K562 (cell line): ENCODE results near the gene ANO1. TPM values are rescaled to one million over a fixed set of nuclear protein-coding genes. Genes with fewer than 3 reads are reported as not detected.
A peak's percentile ranks its signal among the peaks of the same experiment; 100 is the strongest.

Experiments
- ATAC-seq: fragments of 200-7000 bp; cut with Tn5 transposase; 3 replicates; pipeline ENCODE4 v1.9.1; 2020; ENCODE audit warnings: moderate library complexity
- BruUV-seq: library from RNA; stranded (reverse); fragments of 400-500 nt; replicated peaks from 2 replicates; lab custom pipeline; 2021; lab: Mats Ljungman, UMichigan
- CTCF ChIA-PET: fragments of 300-600 bp; formaldehyde crosslinking; extraction: SDS; loops from one replicate; lab custom pipeline; 2021; ENCODE audit warnings: low intra/inter-chr PET ratio; lab: Yijun Ruan, JAX
- POLR2A ChIA-PET: fragments of 300-600, 350-650 bp; sonication (Branson Sonifier 250); formaldehyde crosslinking; extraction: SDS; loops from one replicate; lab custom pipeline; 2021; ENCODE audit warnings: antibody characterized with exemption, inconsistent platforms; lab: Yijun Ruan, JAX
- DNase-seq, 4 experiments: peaks; one replicate each; pipeline versions ENCODE4 v3.0.0 to v3.0.0-alpha.2; 2011 to 2018; ENCODE audit warnings: low spot score in 3 of 4, mixed read lengths in 3 of 4; ENCODE audit errors: extremely low read depth in 1 of 4
- FAIRE-seq: peaks from 2 replicates; lab custom pipeline; 2011; peaks lifted over from hg19 to GRCh38; lab: Jason Lieb, UNC
- H2AFZ ChIP-seq: 2 replicates; pipeline ENCODE4 v1.6.0; 2011; ENCODE audit warnings: low read depth, low read length, control low read depth, inconsistent platforms
- H3K27ac ChIP-seq: fragments of 200-600 bp; 3 replicates; pipeline ENCODE4 v1.8.0; 2011; ENCODE audit warnings: low read depth, mild to moderate bottlenecking, control low read depth, inconsistent platforms, low read length, moderate library complexity, mixed read lengths; ENCODE audit errors: extremely low read depth
- H3K27me3 ChIP-seq, 2 experiments: fragments of 300-600 bp in 1 of 2; 2 replicates in 1 of 2; 3 replicates in 1 of 2; pipeline versions ENCODE4 v1.6.0 to v1.8.0; 2011; ENCODE audit warnings: inconsistent platforms in 2 of 2, low read length in 2 of 2, mild to moderate bottlenecking in 1 of 2, mixed read lengths in 1 of 2, moderate library complexity in 1 of 2; ENCODE audit not compliant: control insufficient read depth in 2 of 2, insufficient read depth in 2 of 2
- H3K36me3 ChIP-seq: fragments of 300-600 bp; 3 replicates; pipeline ENCODE4 v1.8.0; 2011; ENCODE audit warnings: mild to moderate bottlenecking, low read length, inconsistent platforms; ENCODE audit not compliant: control insufficient read depth, insufficient read depth
- H3K4me1 ChIP-seq, 2 experiments: fragments of 200-600 bp in 1 of 2; replicated peaks in 1 of 2; 2 replicates in 1 of 2; 3 replicates in 1 of 2; pipeline versions ENCODE4 v1.5.1 to v1.8.0; 2011; ENCODE audit warnings: inconsistent platforms in 2 of 2, low read length in 2 of 2, mild to moderate bottlenecking in 1 of 2, mixed read lengths in 1 of 2, moderate library complexity in 1 of 2; ENCODE audit not compliant: control insufficient read depth in 2 of 2, insufficient read depth in 2 of 2
- H3K4me2 ChIP-seq: 2 replicates; pipeline ENCODE4 v1.6.1; 2011; ENCODE audit warnings: low read length, control low read depth, inconsistent platforms, mixed read lengths; ENCODE audit not compliant: insufficient read depth
- H3K4me3 ChIP-seq: fragments of 200-600 bp; sonication (generic), shearing (Covaris generic); 2 replicates; pipeline ENCODE4 v1.5.1; 2016; ENCODE audit warnings: control low read depth, inconsistent platforms
- H3K79me2 ChIP-seq: fragments of 200-600 bp; 3 replicates; pipeline ENCODE4 v1.8.0; 2011; ENCODE audit warnings: low read length, inconsistent platforms; ENCODE audit not compliant: control insufficient read depth, insufficient read depth
- H3K9ac ChIP-seq, 2 experiments: 2 replicates each; pipeline versions ENCODE4 v1.6.0 to v1.6.1; 2011; ENCODE audit warnings: low read depth in 2 of 2, low read length in 2 of 2, control low read depth in 1 of 2, inconsistent platforms in 1 of 2, mild to moderate bottlenecking in 1 of 2, mixed read lengths in 1 of 2; ENCODE audit not compliant: insufficient read depth in 1 of 2
- H3K9me1 ChIP-seq: one replicate; pipeline ENCODE4 v1.6.0; 2011; ENCODE audit warnings: inconsistent platforms, mild to moderate bottlenecking, low read length, moderate library complexity; ENCODE audit not compliant: control insufficient read depth, insufficient read depth
- H3K9me3 ChIP-seq: replicated peaks from 2 replicates; pipeline ENCODE4 v1.5.1; 2011; ENCODE audit warnings: low read depth, low read length, inconsistent platforms; ENCODE audit not compliant: control insufficient read depth, insufficient read depth
- H4K20me1 ChIP-seq: replicated peaks from 2 replicates; pipeline ENCODE4 v1.6.1; 2011; ENCODE audit warnings: low read length, inconsistent platforms, mixed read lengths; ENCODE audit not compliant: control insufficient read depth, insufficient read depth
- BCOR ChIP-seq: fragments of 450-650 bp; IDR thresholded peaks from 2 replicates; pipeline ENCODE4 v1.6.1; 2016
- COPS2 ChIP-seq: fragments of 450-650 bp; conservative IDR thresholded peaks from 2 replicates; pipeline ENCODE4 v1.6.1; 2016; ENCODE audit warnings: mild to moderate bottlenecking, moderate library complexity
- RB1 ChIP-seq: fragments of 450-650 bp; IDR thresholded peaks from 2 replicates; pipeline ENCODE4 v1.6.1; 2017; ENCODE audit warnings: low read depth, mild to moderate bottlenecking
- RBM25 ChIP-seq: fragments of 200-400 bp; formaldehyde crosslinking; IDR thresholded peaks from 2 replicates; pipeline ENCODE4 v1.6.1; 2018; ENCODE audit warnings: low read length, low read depth, moderate library complexity; ENCODE audit not compliant: severe bottlenecking
- ZNF347 ChIP-seq: fragments of 450-650 bp; formaldehyde crosslinking; IDR thresholded peaks from 2 replicates; pipeline ENCODE4 v1.4.0; 2020; ENCODE audit warnings: low read depth, mild to moderate bottlenecking, moderate library complexity
- WGBS: fragments of 100-300 bp; shearing (Covaris generic); methylation state at CpG from one replicate; pipeline ENCODE4 v1.1.6; 2016; ENCODE audit warnings: low coverage, mixed read lengths; ENCODE audit not compliant: insufficient coverage; ENCODE audit errors: missing lambda C conversion rate; 5-methylcytosine and 5-hydroxymethylcytosine counted together
- in situ Hi-C: fragments of 300-500 bp; cut with MboI; formaldehyde crosslinking; loops from 4 replicates; pipeline ENCODE4 v1.15.0; 2018; ENCODE audit warnings: inconsistent platforms, mixed read lengths
- intact Hi-C: fragments of 100-400 bp; cut with micrococcal nuclease; formaldehyde crosslinking; loops from 2 replicates; pipeline ENCODE4 v1.14.2; 2022
- polyA plus RNA-seq, 8 experiments: library from polyadenylated mRNA; depleted of rRNA in 4 of 8; stranded (reverse) in 5 of 8; unstranded in 3 of 8; fragments of >200 nt; fragmentation: Nextera tagmentation in 2 of 8; fragmentation: Illumina TruSeq in 1 of 8; extraction: Ambion mirVana in 2 of 8; extraction: Trizol in 1 of 8; gene quantifications; 2 replicates each; pipeline versions ENCODE4 v1.2.1 to v1.2.3, GENCODE V29; 2011 to 2014; ENCODE audit warnings: inconsistent platforms in 1 of 8, missing spikeins in 1 of 8
- total RNA-seq, 7 experiments: library from RNA; depleted of rRNA in 6 of 7; stranded (reverse); fragments of >200 nt in 6 of 7; fragmentation: Illumina TruSeq in 2 of 7; extraction: Trizol in 2 of 7; gene quantifications; 2 replicates each; pipeline versions ENCODE4 v1.2.1 to v1.2.3, GENCODE V29; 2011 to 2021; ENCODE audit warnings: low replicate concordance in 1 of 7

ANO1 gene
- total and polyA plus RNA-seq, 9 of the 15 experiments (the other 6 are each of a cell fraction or from before 2014, with no cell fraction given) = not detected

GRCh38 chr11:70109006-70109405 lies 30.9 kb downstream of the ANO1 start:
- Histone ChIP-seq H3K9me3 (no peaks in the 10 kb centered on the region), H4K20me1 (0 out of 2 replicates have a peak, but pooled peaks cover 4% of the 10 kb centered on the region), H3K79me2 (no peaks in the 10 kb centered on the region), H3K36me3 (no peaks in the 10 kb centered on the region), H3K27ac (no peak overlapping the region), H3K9me1 (peaks cover 4% of the 10 kb centered on the region), H3K27me3 (peaks cover 24 to 48% of the 10 kb centered on the region in 2 experiments; a peak in 3 of 5 replicates), H3K4me1 (peaks cover 20 to 23% of the 10 kb centered on the region in 2 experiments), H3K4me2 (no peak overlapping the region), H3K9ac (no peak overlapping the region), H3K4me3 (no peak overlapping the region), H2AFZ (no peak overlapping the region)
- POLR2A ChIA-PET = no interaction called here
- no peak for ATAC-seq
- 47% methylated on average over 7 of the region's 7 CpGs for WGBS
- BruUV-seq = no TSS peak
- intact Hi-C loops (no loop called here), in situ Hi-C loops (no loop called here)
- DNase-seq = no peak
- no peak for TF ChIP-seq COPS2
- CTCF ChIA-PET = no interaction called here
- FAIRE-seq = no peak

- WGBS = 11% methylated on average over 1 of the region's 6 CpGs
- intact Hi-C loops = no loop called here
These were observed 31.8 kb downstream of the ANO1 start for GRCh38 chr11:70109903-70110302.

More at GRCh38 chr11:70109903-70110302, 31.8 kb downstream of the ANO1 start:
- H3K79me2 ChIP-seq = no peaks in the 10 kb centered on the region
- no peak overlapping the region for H2AFZ ChIP-seq
- H3K27ac ChIP-seq = no peak overlapping the region
- in situ Hi-C loops = no loop called here
- POLR2A ChIA-PET = no interaction called here
- FAIRE-seq = no peak
- H3K4me2 ChIP-seq = no peak overlapping the region
- H3K4me3 ChIP-seq = no peak overlapping the region
- no peak overlapping the region for H3K9ac ChIP-seq
- peaks cover 20 to 23% of the 10 kb centered on the region in 2 experiments for H3K4me1 ChIP-seq
- 0 out of 2 replicates have a peak, but pooled peaks cover 4% of the 10 kb centered on the region for H4K20me1 ChIP-seq
- no peaks in the 10 kb centered on the region for H3K36me3 ChIP-seq
- TF ChIP-seq ZNF347 (CRISPR knock-in tag) = no peak
- no peak for TF ChIP-seq RB1
- TF ChIP-seq BCOR = 0 out of 2 replicates have a peak, but pooled peaks have one; percentile 24
- peak; percentile 40 for TF ChIP-seq RBM25
- peaks cover 4% of the 10 kb centered on the region for H3K9me1 ChIP-seq
- H3K9me3 ChIP-seq = no peaks in the 10 kb centered on the region
- no peak for ATAC-seq
- no TSS peak for BruUV-seq
- peaks cover 17 to 41% of the 10 kb centered on the region in 2 experiments; a peak in 3 of 5 replicates for H3K27me3 ChIP-seq
- DNase-seq = no peak
- CTCF ChIA-PET = no interaction called here
